IPS DF 4.7 (cell line): ENCODE results near the gene PTPN2.
"Not testable (repeated sequence)": the region's sequence is repeated elsewhere in the genome, so short reads cannot be mapped to it uniquely, and the experiment has no call there.

Experiments used
- DNase-seq: peaks from one replicate; pipeline ENCODE4 v3.0.0-alpha.2; 2013; ENCODE audit warnings: low spot score; ENCODE audit errors: extremely low read depth

PTPN2 gene

GRCh38 chr18:12827588-12827987 is 56.4 kb downstream of the PTPN2 start:
- no peak for DNase-seq

GRCh38 chr18:12825230-12825629 is 58.8 kb downstream of the PTPN2 start:
- no peak for DNase-seq

GRCh38 chr18:12823892-12824291 is 60.1 kb downstream of the PTPN2 start:
- no peak for DNase-seq

- no peak for DNase-seq
These were observed 62.6 kb downstream of the PTPN2 start for GRCh38 chr18:12821408-12821807.

- no peak for DNase-seq
These were observed 63.5 kb downstream of the PTPN2 start for GRCh38 chr18:12820506-12820905.

GRCh38 chr18:12819841-12820240 is 64.2 kb downstream of the PTPN2 start:
- DNase-seq, result no peak

- DNase-seq, result no peak
These were observed 64.7 kb downstream of the PTPN2 start for GRCh38 chr18:12819322-12819721.

GRCh38 chr18:12818243-12818642 is 65.8 kb downstream of the PTPN2 start:
- DNase-seq, result no peak

GRCh38 chr18:12816451-12816850 is 67.6 kb downstream of the PTPN2 start:
- no peak for DNase-seq

- no peak for DNase-seq
These were observed 72.7 kb downstream of the PTPN2 start for GRCh38 chr18:12811191-12811950.

GRCh38 chr18:12803069-12803936 is 80.7 kb downstream of the PTPN2 start:
- no peak for DNase-seq

GRCh38 chr18:12802538-12802937 is 81.5 kb downstream of the PTPN2 start:
- DNase-seq, result no peak

- no peak for DNase-seq
These were observed 87.6 kb downstream of the PTPN2 start for GRCh38 chr18:12796448-12796847.

GRCh38 chr18:12791610-12792009 is 92.4 kb downstream of the PTPN2 start:
- DNase-seq, result no peak

- no peak for DNase-seq
These were observed 97.4 kb downstream of the PTPN2 start for GRCh38 chr18:12786669-12787068.

- DNase-seq, result no peak
These were observed 100.5 kb downstream of the PTPN2 start for GRCh38 chr18:12783524-12783923.

- DNase-seq, result no peak
These were observed 101.5 kb downstream of the PTPN2 start for GRCh38 chr18:12782521-12782920.

- DNase-seq, result no peak
These were observed 104.6 kb downstream of the PTPN2 start for GRCh38 chr18:12779456-12779855.

- no peak for DNase-seq
These were observed 105.0 kb downstream of the PTPN2 start for GRCh38 chr18:12779043-12779442.

GRCh38 chr18:12777500-12777944 is 106.5 kb downstream of the PTPN2 start:
- no peak for DNase-seq

GRCh38 chr18:12776821-12777471 is 107.1 kb downstream of the PTPN2 start:
- DNase-seq, result no peak

- not testable (repeated sequence) for DNase-seq
These were observed 107.6 kb downstream of the PTPN2 start for GRCh38 chr18:12776415-12776814.
